GM18498 (cell line): ENCODE measurements around the gene DMAP1.

Source experiments
- ATAC-seq: cut with Tn5 transposase; IDR thresholded peaks from one replicate; pipeline ENCODE4 v1.9.1; 2021; ENCODE audit warnings: mild to moderate bottlenecking, moderate library complexity; ENCODE audit not compliant: unreplicated experiment

The DMAP1 gene

GRCh38 chr1:44227211-44227610, 13.9 kb downstream of the DMAP1 start:
- ATAC-seq, result no peak

GRCh38 chr1:44228218-44228617, 14.9 kb downstream of the DMAP1 start:
- no peak for ATAC-seq

GRCh38 chr1:44229435-44230167, 16.3 kb downstream of the DMAP1 start:
- ATAC-seq, result no peak

GRCh38 chr1:44230796-44231195, 17.5 kb downstream of the DMAP1 start:
- no peak for ATAC-seq

GRCh38 chr1:44233593-44233992, 20.3 kb downstream of the DMAP1 start:
- ATAC-seq, result no peak

GRCh38 chr1:44235808-44236207, 22.5 kb downstream of the DMAP1 start:
- no peak for ATAC-seq

- no peak for ATAC-seq
These were observed 23.4 kb downstream of the DMAP1 start for GRCh38 chr1:44236490-44237272.

GRCh38 chr1:44237721-44238457, 24.6 kb downstream of the DMAP1 start:
- ATAC-seq, result no peak

GRCh38 chr1:44238660-44239059, 25.4 kb downstream of the DMAP1 start:
- no peak for ATAC-seq

GRCh38 chr1:44239331-44239960, 26.2 kb downstream of the DMAP1 start:
- no peak for ATAC-seq

- ATAC-seq, result no peak
These were observed 26.7 kb downstream of the DMAP1 start for GRCh38 chr1:44239961-44240371.

GRCh38 chr1:44240802-44241671, 27.8 kb downstream of the DMAP1 start:
- no peak for ATAC-seq

- ATAC-seq, result no peak
These were observed 29.5 kb downstream of the DMAP1 start for GRCh38 chr1:44242746-44243145.

- no peak for ATAC-seq
These were observed 30.7 kb downstream of the DMAP1 start for GRCh38 chr1:44243782-44244495.

- no peak for ATAC-seq
These were observed 31.7 kb downstream of the DMAP1 start for GRCh38 chr1:44244986-44245385.

- ATAC-seq, result no peak
These were observed 33.5 kb downstream of the DMAP1 start for GRCh38 chr1:44246806-44247205.

GRCh38 chr1:44249543-44249942, 36.3 kb downstream of the DMAP1 start:
- ATAC-seq, result no peak

- no peak for ATAC-seq
These were observed 37.0 kb downstream of the DMAP1 start for GRCh38 chr1:44250068-44250781.

- no peak for ATAC-seq
These were observed 38.2 kb downstream of the DMAP1 start for GRCh38 chr1:44251486-44251885.
